Thyroid gland (tissue), 4 donors: ENCODE data around the gene RHEX. TPM values are rescaled to one million over a fixed set of nuclear protein-coding genes. Genes with fewer than 3 reads are reported as not detected.

ENCODE experiments used
- DNase-seq, 2 donors: peaks; one replicate each; pipeline ENCODE4 v3.0.0-alpha.2; 2019
- H3K27ac ChIP-seq, 3 donors: fragments of 200-600 bp; sonication (generic); 1 replicate in 2 of 3; 2 replicates in 1 of 3; pipeline ENCODE4 v1.5.1; 2016 to 2019; ENCODE audit warnings: mild to moderate bottlenecking in 1 of 3, moderate library complexity in 1 of 3
- H3K27me3 ChIP-seq: fragments of 200-600 bp; sonication (generic); one replicate; pipeline ENCODE4 v1.5.1; 2019
- H3K36me3 ChIP-seq, 2 donors: fragments of 200-600 bp; sonication (generic); one replicate each; pipeline ENCODE4 v1.5.1; 2016 to 2019
- H3K4me1 ChIP-seq, 2 donors: fragments of 200-600 bp; sonication (generic); one replicate each; pipeline ENCODE4 v1.5.1; 2017 to 2019
- H3K4me3 ChIP-seq, 3 donors: fragments of 200-600 bp; sonication (generic); replicated peaks in 1 of 3; 1 replicate in 2 of 3; 2 replicates in 1 of 3; pipeline ENCODE4 v1.5.1; 2016; ENCODE audit warnings: mild to moderate bottlenecking in 1 of 3
- H3K9me3 ChIP-seq: fragments of 200-600 bp; sonication (generic); one replicate; pipeline ENCODE4 v1.5.1; 2017
- POLR2A ChIP-seq, 2 donors: fragments of 450-650 bp; IDR thresholded peaks; one replicate each; pipeline ENCODE4 v1.6.1; 2017; ENCODE audit warnings: antibody characterized with exemption in 2 of 2, mild to moderate bottlenecking in 2 of 2, moderate library complexity in 1 of 2
- WGBS, 2 donors: methylation state at CpG; one replicate each; pipeline ENCODE4 v1.1.5; 2017; 5-methylcytosine and 5-hydroxymethylcytosine counted together
- intact Hi-C: fragments of 100-400 bp; cut with DNase I; formaldehyde crosslinking; loops from one replicate; pipeline ENCODE4 v1.15.1; 2023
- total RNA-seq, 4 donors: library from RNA; depleted of rRNA; stranded (reverse); fragments of >200 nt; gene quantifications; one replicate each; pipeline ENCODE4 v1.2.3, GENCODE V29; 2016
- TF ChIP-seq, protein P1 (sequence below), 6 experiments: fragments of 200-600 bp in 3 of 6; fragments of 450-650 bp in 3 of 6; sonication (generic) in 3 of 6; IDR thresholded peaks; one replicate each; pipeline ENCODE4 v1.5.1; 2016 to 2019; ENCODE audit warnings: antibody characterized with exemption in 6 of 6, mild to moderate bottlenecking in 2 of 6, inconsistent platforms in 1 of 6, moderate library complexity in 1 of 6

RHEX gene
- total RNA-seq, 4 donors from 2014 or later = 1.2 to 1.7 (median 1.6) TPM

DNA sequence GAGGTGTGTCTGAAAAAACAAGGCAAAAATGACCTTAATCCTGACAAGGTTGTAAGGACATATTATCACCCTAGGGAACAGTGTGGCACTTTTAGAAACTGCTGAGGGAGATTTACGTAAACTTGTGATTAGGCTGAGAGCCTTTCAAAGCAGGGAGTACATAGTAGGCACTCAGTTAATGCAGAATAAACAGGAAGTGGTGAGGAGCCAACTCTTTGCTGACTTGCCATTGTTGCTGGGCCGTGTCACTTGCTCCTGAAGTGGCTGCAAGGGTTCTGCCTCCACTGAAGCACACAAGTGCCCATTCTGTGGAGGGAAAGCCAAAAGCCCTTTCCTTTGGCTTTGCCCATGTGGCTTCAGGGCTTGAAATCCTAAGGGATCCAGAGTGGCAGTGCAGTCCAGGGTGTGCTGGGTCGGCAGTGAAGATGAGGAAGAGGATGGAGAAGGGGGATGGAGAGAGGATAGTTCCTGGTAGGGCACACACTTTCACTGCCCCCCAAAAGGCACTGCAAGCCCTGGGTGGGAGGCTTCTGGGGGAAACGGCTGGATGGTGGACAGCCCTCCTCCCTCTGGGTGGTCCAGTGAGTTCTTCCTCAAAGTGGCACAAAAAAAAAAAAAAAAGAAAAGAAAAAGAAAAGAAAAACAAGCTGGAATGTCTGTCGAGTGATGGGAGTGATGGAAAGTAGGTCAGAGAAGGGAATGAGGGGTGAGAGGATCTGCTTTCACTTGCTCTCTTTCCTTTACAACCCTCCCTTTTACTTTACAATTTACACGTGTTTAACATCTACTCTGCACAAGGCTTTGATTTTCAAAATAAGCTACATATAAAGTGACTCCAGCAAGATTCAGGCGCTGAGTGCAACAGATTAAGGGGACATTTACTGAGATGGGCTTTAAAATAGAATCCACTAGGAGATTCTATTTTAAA lies 13.7 kb upstream of the RHEX start:
- no peaks in the 10 kb centered on the region for H3K27me3 ChIP-seq
- H3K4me3 ChIP-seq = no peak overlapping the region
- WGBS, 2 donors = 27 to 32% methylated on average over 6 to 7 of the region's 7 CpGs
- H3K9me3 ChIP-seq = no peaks in the 10 kb centered on the region
- no peaks in the 10 kb centered on the region for H3K36me3 ChIP-seq
- TF ChIP-seq POLR2A (IDR thresholded peaks at IDR 0.05) = peak in 1 of 2 donors; percentile 12
- TF ChIP-seq, protein P1, sequence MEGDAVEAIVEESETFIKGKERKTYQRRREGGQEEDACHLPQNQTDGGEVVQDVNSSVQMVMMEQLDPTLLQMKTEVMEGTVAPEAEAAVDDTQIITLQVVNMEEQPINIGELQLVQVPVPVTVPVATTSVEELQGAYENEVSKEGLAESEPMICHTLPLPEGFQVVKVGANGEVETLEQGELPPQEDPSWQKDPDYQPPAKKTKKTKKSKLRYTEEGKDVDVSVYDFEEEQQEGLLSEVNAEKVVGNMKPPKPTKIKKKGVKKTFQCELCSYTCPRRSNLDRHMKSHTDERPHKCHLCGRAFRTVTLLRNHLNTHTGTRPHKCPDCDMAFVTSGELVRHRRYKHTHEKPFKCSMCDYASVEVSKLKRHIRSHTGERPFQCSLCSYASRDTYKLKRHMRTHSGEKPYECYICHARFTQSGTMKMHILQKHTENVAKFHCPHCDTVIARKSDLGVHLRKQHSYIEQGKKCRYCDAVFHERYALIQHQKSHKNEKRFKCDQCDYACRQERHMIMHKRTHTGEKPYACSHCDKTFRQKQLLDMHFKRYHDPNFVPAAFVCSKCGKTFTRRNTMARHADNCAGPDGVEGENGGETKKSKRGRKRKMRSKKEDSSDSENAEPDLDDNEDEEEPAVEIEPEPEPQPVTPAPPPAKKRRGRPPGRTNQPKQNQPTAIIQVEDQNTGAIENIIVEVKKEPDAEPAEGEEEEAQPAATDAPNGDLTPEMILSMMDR (IDR thresholded peaks at IDR 0.05) = peak in 1 of 6 experiments; percentile 4
- DNase-seq = peak; percentile 56 to 64
- intact Hi-C loops = loop anchor here (10.0 kb wide), 1 partner anchor 65 kb away; no protein-coding TSS in a partner anchor
- H3K4me1 ChIP-seq = peaks cover 42 to 51% of the 10 kb centered on the region in 2 donors
- peak overlapping the region; percentile 28 to 87 (median 60) for H3K27ac ChIP-seq

DNA sequence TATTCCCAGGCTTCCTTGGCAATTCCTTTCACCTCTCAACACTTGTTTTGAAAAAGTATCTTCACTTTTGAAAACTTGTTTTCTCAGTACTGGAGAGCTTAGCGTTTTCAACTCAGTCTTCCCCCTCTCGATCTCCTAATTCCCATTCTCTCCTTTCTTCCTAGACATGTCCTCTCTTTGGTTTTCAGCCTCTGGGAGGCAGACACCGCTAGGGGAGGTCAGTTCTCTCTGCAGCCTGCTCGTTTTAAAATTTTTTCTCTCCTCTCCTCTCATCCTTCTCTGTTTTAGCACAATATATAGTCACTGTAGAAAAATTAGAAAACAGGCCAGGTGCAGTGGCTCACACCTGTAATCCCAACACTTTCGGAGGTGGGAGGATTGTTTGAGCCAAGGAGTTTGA lies 12.6 kb upstream of the RHEX start:
- Histone ChIP-seq H3K27ac (peak overlapping the region in 2 of 3 donors; percentile 60 to 87), H3K9me3 (no peaks in the 10 kb centered on the region), H3K4me1 (peaks cover 42 to 44% of the 10 kb centered on the region in 2 donors), H3K36me3 (no peaks in the 10 kb centered on the region), H3K4me3 (no peak overlapping the region), H3K27me3 (no peaks in the 10 kb centered on the region)
- WGBS, 2 donors = 43 to 51% methylated on average over 5 of the region's 5 CpGs
- TF ChIP-seq, protein P1 (IDR thresholded peaks at IDR 0.05) = no peak
- TF ChIP-seq POLR2A (IDR thresholded peaks at IDR 0.05) = no peak
- intact Hi-C loops = no loop called here
- no peak for DNase-seq

DNA sequence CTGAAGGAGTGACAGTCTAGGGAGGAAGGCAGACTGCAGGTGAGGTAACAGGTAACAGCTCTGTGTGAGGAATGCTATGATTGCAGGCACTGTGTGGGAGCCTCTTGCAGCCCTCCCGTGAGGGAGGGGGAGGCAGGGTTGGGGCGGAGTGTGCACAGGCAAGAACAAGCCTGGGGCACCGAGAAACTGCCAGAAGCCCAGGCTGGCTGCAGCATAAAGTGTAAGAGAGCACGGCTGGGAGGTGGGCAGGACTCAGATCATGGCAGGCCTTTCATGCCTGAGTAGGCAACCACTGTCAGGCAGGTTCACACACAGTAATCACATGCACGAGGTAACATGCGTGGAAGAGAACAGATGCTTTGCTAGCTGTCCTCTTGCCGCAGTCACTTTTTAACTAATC lies 11.3 kb upstream of the RHEX start:
- Histone ChIP-seq H3K4me3 (no peak overlapping the region), H3K36me3 (no peaks in the 10 kb centered on the region), H3K27ac (peak overlapping the region; percentile 36 to 87 (median 64)), H3K27me3 (no peaks in the 10 kb centered on the region), H3K4me1 (peaks cover 44 to 54% of the 10 kb centered on the region in 2 donors), H3K9me3 (no peaks in the 10 kb centered on the region)
- peak in 1 of 2 donors; percentile 50 for TF ChIP-seq POLR2A (IDR thresholded peaks at IDR 0.05)
- TF ChIP-seq, protein P1 (IDR thresholded peaks at IDR 0.05) = no peak
- DNase-seq = peak; percentile 75 to 81
- intact Hi-C loops = no loop called here
- WGBS, 2 donors = 35 to 38% methylated on average over 7 of the region's 7 CpGs

DNA sequence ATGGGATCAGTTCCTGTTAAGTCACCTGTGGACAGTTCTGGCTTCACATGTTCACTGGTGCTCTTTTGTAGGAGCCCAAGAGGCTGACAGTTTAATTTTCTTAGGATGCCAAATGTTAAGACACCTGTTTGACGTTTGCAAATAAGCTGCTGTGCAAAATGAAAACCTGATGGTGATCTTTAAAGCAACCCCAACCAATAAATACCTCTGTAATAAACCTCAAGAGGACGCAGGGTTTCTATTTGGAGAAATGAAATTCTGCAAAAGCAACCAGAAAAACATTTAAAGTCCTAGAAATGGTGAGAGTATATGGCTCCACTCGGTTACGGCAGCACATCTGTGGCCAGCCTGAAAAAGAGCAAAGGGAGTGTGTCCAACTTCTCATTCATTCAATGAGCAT lies 5.7 kb upstream of the RHEX start:
- 58 to 61% methylated on average over 4 of the region's 4 CpGs for WGBS, 2 donors
- intact Hi-C loops = no loop called here
- H3K9me3 ChIP-seq = no peaks in the 10 kb centered on the region
- no peaks in the 10 kb centered on the region for H3K27me3 ChIP-seq
- no peaks in the 10 kb centered on the region for H3K36me3 ChIP-seq
- H3K4me3 ChIP-seq = no peak overlapping the region
- TF ChIP-seq, protein P1 (IDR thresholded peaks at IDR 0.05) = no peak
- no peak for TF ChIP-seq POLR2A (IDR thresholded peaks at IDR 0.05)
- no peak overlapping the region for H3K27ac ChIP-seq
- H3K4me1 ChIP-seq = peaks cover 40 to 43% of the 10 kb centered on the region in 2 donors
- DNase-seq = no peak

DNA sequence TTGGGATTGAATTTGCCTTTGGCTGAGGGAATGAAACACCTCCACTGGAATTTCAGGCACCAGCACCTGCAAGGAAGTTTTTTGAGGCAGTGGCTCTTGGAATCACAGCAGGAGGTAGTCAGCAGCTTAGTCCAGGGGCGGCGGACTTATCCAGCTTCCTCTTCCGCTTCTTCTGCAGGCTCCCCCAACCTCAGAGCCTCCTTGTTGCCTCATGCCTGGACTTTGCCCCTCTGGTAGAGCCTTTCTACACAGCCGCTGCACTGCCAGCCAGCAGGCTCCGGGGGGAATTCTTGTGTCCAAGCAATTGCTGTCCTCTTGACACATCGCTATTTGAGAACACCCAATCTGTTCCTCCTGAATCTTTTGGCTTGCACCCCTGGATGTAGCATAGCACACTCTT lies 4.4 kb upstream of the RHEX start:
- no peaks in the 10 kb centered on the region for H3K36me3 ChIP-seq
- WGBS, 2 donors = 35 to 48% methylated on average over 6 of the region's 6 CpGs
- H3K4me1 ChIP-seq = peaks cover 40 to 47% of the 10 kb centered on the region in 2 donors
- no peak overlapping the region for H3K4me3 ChIP-seq
- intact Hi-C loops = no loop called here
- peak; percentile 58 to 68 for DNase-seq
- TF ChIP-seq POLR2A (IDR thresholded peaks at IDR 0.05) = no peak
- TF ChIP-seq, protein P1 (IDR thresholded peaks at IDR 0.05) = no peak
- H3K27me3 ChIP-seq = no peaks in the 10 kb centered on the region
- peak overlapping the region; percentile 18 to 66 (median 65) for H3K27ac ChIP-seq
- no peaks in the 10 kb centered on the region for H3K9me3 ChIP-seq
